GM12878 (cell line): ENCODE results near the gene P2RX7. TPM values are rescaled to one million over a fixed set of nuclear protein-coding genes. Genes with fewer than 3 reads are reported as not detected.
A peak's percentile ranks its signal among the peaks of the same experiment; 100 is the strongest.

Experiments used
- ATAC-seq: fragments of 200-7000 bp; cut with Tn5 transposase; 3 replicates; pipeline ENCODE4 v1.9.1; 2020; ENCODE audit warnings: mild to moderate bottlenecking, moderate library complexity
- BruUV-seq: library from RNA; stranded (reverse); fragments of 400-500 nt; replicated peaks from 2 replicates; lab custom pipeline; 2021; lab: Mats Ljungman, UMichigan
- CTCF ChIA-PET: fragments of 300-600 bp; sonication (Branson Sonifier 250); formaldehyde crosslinking; extraction: SDS; loops from one replicate; lab custom pipeline; 2021; ENCODE audit warnings: inconsistent platforms; lab: Yijun Ruan, JAX
- POLR2A ChIA-PET: fragments of 350-600 bp; formaldehyde crosslinking; extraction: SDS; loops from one replicate; lab custom pipeline; 2021; ENCODE audit warnings: inconsistent platforms; lab: Charles Lee
- RAD21 ChIA-PET: fragments of 300-600 bp; sonication (Branson Sonifier 250); formaldehyde crosslinking; loops from one replicate; lab custom pipeline; 2023; ENCODE audit warnings: antibody characterized with exemption; ENCODE audit not compliant: unreplicated experiment; lab: Charles Lee
- SMC1A ChIA-PET: fragments of 300-600 bp; sonication (Branson Sonifier 250); formaldehyde crosslinking; loops from one replicate; lab custom pipeline; 2023; ENCODE audit not compliant: unreplicated experiment, uncharacterized antibody; lab: Charles Lee
- DNase-seq: peaks from one replicate; pipeline ENCODE4 v3.0.0-alpha.2; 2011; ENCODE audit warnings: low read depth, low spot score
- FAIRE-seq: peaks from 3 replicates; lab custom pipeline; 2011; peaks lifted over from hg19 to GRCh38; lab: Jason Lieb, UNC
- H2AFZ ChIP-seq: 2 replicates; pipeline ENCODE4 v1.6.0; 2011; ENCODE audit warnings: low read depth, low read length, control low read depth; ENCODE audit not compliant: control insufficient read depth
- H3K27ac ChIP-seq: 2 replicates; pipeline ENCODE4 v1.5.1; 2011; ENCODE audit warnings: control low read depth; ENCODE audit not compliant: control insufficient read depth, insufficient read depth
- H3K27me3 ChIP-seq, 2 experiments: replicated peaks in 1 of 2; 2 replicates each; pipeline versions ENCODE4 v1.6.0 to v1.6.1; 2011; ENCODE audit warnings: low read length in 1 of 2; ENCODE audit not compliant: control insufficient read depth in 2 of 2, insufficient read depth in 2 of 2
- H3K36me3 ChIP-seq, 2 experiments: 2 replicates each; pipeline ENCODE4 v1.5.1; 2011; ENCODE audit warnings: low read length in 1 of 2; ENCODE audit not compliant: control insufficient read depth in 2 of 2, insufficient read depth in 2 of 2
- H3K4me1 ChIP-seq: 2 replicates; pipeline ENCODE4 v1.6.1; 2011; ENCODE audit warnings: mild to moderate bottlenecking, low read length, moderate library complexity, mixed read lengths; ENCODE audit not compliant: control insufficient read depth, insufficient read depth
- H3K4me2 ChIP-seq: 2 replicates; pipeline ENCODE4 v1.6.0; 2011; ENCODE audit warnings: control low read depth; ENCODE audit not compliant: control insufficient read depth, insufficient read depth
- H3K4me3 ChIP-seq: fragments of 200-600 bp; sonication (generic); 2 replicates; pipeline ENCODE4 v1.5.1; 2016
- H3K79me2 ChIP-seq: 2 replicates; pipeline ENCODE4 v1.6.0; 2011; ENCODE audit warnings: low read length; ENCODE audit not compliant: control insufficient read depth, insufficient read depth
- H3K9ac ChIP-seq: 2 replicates; pipeline ENCODE4 v1.8.0; 2011; ENCODE audit warnings: low read length, control low read depth, mixed read lengths; ENCODE audit not compliant: control insufficient read depth, insufficient read depth
- H3K9me3 ChIP-seq: replicated peaks from 3 replicates; pipeline ENCODE4 v1.5.1; 2011; ENCODE audit warnings: mild to moderate bottlenecking, low read length; ENCODE audit not compliant: control insufficient read depth, insufficient read depth
- H4K20me1 ChIP-seq: 2 replicates; pipeline ENCODE4 v1.6.0; 2011; ENCODE audit not compliant: control insufficient read depth, insufficient read depth
- CTCF ChIP-seq, 3 experiments: IDR thresholded peaks in 2 of 3; conservative IDR thresholded peaks in 1 of 3; 2 replicates each; pipeline ENCODE4 v1.5.1; 2011; ENCODE audit warnings: low read depth in 3 of 3, low read length in 3 of 3, mild to moderate bottlenecking in 3 of 3, control low read depth in 2 of 3, moderate library complexity in 2 of 3, inconsistent platforms in 1 of 3, mixed read lengths in 1 of 3; ENCODE audit not compliant: control insufficient read depth in 2 of 3, insufficient read depth in 1 of 3; ENCODE audit errors: extremely low read depth in 1 of 3
- FOS ChIP-seq: IDR thresholded peaks from 3 replicates; pipeline ENCODE4 v1.6.1; 2011; ENCODE audit warnings: borderline replicate concordance; ENCODE audit not compliant: insufficient read length; ENCODE audit errors: extremely low read depth
- PAX8 ChIP-seq: fragments of 450-650 bp; IDR thresholded peaks from 2 replicates; pipeline ENCODE4 v1.6.1; 2017; ENCODE audit warnings: mild to moderate bottlenecking, moderate library complexity
- POLR2A ChIP-seq: IDR thresholded peaks from 2 replicates; pipeline ENCODE4 v1.6.1; 2011; ENCODE audit warnings: low read depth, mild to moderate bottlenecking, low read length
- TARDBP ChIP-seq: IDR thresholded peaks from 2 replicates; pipeline ENCODE4 v1.6.1; 2016; ENCODE audit warnings: borderline replicate concordance
- TCF3 ChIP-seq: IDR thresholded peaks from 2 replicates; pipeline ENCODE4 v1.6.1; 2012; ENCODE audit warnings: low read depth, mild to moderate bottlenecking, low read length, borderline replicate concordance; ENCODE audit not compliant: insufficient read depth
- ZNF24 ChIP-seq: fragments of 450-650 bp; IDR thresholded peaks from 2 replicates; pipeline ENCODE4 v1.6.1; 2017; ENCODE audit warnings: antibody characterized with exemption, mild to moderate bottlenecking
- WGBS: methylation state at CpG from one replicate; pipeline ENCODE4 v1.1.6; 2016; ENCODE audit warnings: low lambda C conversion rate; ENCODE audit not compliant: insufficient replicate concordance, insufficient coverage; ENCODE audit errors: missing lambda C conversion rate; 5-methylcytosine and 5-hydroxymethylcytosine counted together
- in situ Hi-C: fragments of 300-500 bp; cut with MboI; formaldehyde crosslinking; loops from 9 replicates; pipeline ENCODE4 v1.14.3; 2018; ENCODE audit warnings: mixed read lengths
- intact Hi-C: fragments of 100-400 bp; cut with micrococcal nuclease; formaldehyde crosslinking; loops from one replicate; pipeline ENCODE4 v1.14.2; 2022; ENCODE audit not compliant: unreplicated experiment
- polyA plus RNA-seq, 11 experiments: library from polyadenylated mRNA; depleted of rRNA in 4 of 11; unstranded in 6 of 11; stranded (reverse) in 5 of 11; fragments of >200 nt; fragmentation: Nextera tagmentation in 4 of 11; fragmentation: Illumina TruSeq in 1 of 11; extraction: Ambion mirVana in 4 of 11; extraction: Trizol in 1 of 11; gene quantifications; 1 replicate in 1 of 11; 2 replicates in 10 of 11; pipeline versions ENCODE4 v1.2.1 to v1.2.3, GENCODE V29; 2011 to 2016; ENCODE audit warnings: inconsistent platforms in 2 of 11, missing spikeins in 2 of 11, low read depth in 1 of 11
- total RNA-seq, 4 experiments: library from RNA; depleted of rRNA in 3 of 4; stranded (reverse); fragments of >200 nt in 3 of 4; fragmentation: Illumina TruSeq in 1 of 4; extraction: Trizol in 1 of 4; gene quantifications; 2 replicates each; pipeline versions ENCODE4 v1.2.1 to v1.2.3, GENCODE V29; 2013 to 2021
- TF ChIP-seq, protein P1 (sequence below): fragments of 450-650 bp; IDR thresholded peaks from 2 replicates; pipeline ENCODE4 v1.6.1; 2018; ENCODE audit warnings: mild to moderate bottlenecking, low read depth, moderate library complexity; ENCODE audit not compliant: partially characterized antibody

The P2RX7 gene
- total and polyA plus RNA-seq, 10 of the 15 experiments (the other 5 are each of a cell fraction or from before 2014, with no cell fraction given): 0.74 to 2.6 (median 1.5) TPM

DNA sequence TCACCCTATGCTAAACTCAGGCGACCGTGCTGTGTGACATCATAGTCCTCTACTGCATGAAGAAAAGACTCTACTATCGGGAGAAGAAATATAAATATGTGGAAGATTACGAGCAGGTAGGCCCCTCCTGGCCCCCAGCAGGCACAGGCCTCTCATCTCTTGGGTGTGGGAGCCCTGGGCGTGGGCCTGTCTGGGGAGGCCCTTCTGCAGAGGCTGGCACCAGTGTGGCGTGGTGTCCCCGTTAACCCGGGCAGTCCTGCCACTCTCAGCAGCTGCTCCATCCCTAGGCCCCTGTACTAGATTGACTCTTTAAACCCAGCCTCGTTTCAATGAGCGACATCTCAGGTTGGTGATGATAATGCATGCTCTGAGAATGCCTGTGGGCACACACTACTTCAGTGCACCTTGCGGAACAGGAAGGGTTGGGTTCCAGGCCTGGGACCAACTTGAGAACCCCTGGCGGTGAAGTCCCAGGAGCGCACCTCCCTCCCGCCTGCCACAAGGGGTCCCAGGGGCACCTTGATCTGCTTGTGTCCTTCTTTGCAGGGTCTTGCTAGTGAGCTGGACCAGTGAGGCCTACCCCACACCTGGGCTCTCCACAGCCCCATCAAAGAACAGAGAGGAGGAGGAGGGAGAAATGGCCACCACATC is 100.4 kb downstream of the P2RX7 start:
- Histone ChIP-seq H4K20me1 (no peaks in the 10 kb centered on the region), H3K4me3 (no peak overlapping the region), H3K9ac (no peak overlapping the region), H3K27ac (no peak overlapping the region), H3K9me3 (no peaks in the 10 kb centered on the region), H3K79me2 (no peaks in the 10 kb centered on the region), H3K4me1 (no peaks in the 10 kb centered on the region), H3K4me2 (no peak overlapping the region)
- FAIRE-seq: no peak
- intact Hi-C loops (no loop called here), in situ Hi-C loops (no loop called here)
- CTCF ChIA-PET: no interaction called here
- BruUV-seq: no TSS peak
- 95% methylated on average over 14 of the region's 14 CpGs for WGBS
- SMC1A ChIA-PET: no interaction called here
- RAD21 ChIA-PET: interaction anchor here (1.0 kb wide), 1 partner anchor 173 kb away, joined by 3 read pairs; no protein-coding TSS in a partner anchor
- POLR2A ChIA-PET: no interaction called here
- no peak for DNase-seq
- no peak for ATAC-seq
- no peak for TF ChIP-seq TARDBP
- TF ChIP-seq CTCF (IDR thresholded peaks at IDR 0.05 in 2 of 3, conservative IDR thresholded peaks at IDR 0.05 in 1 of 3; ENCODE audit: control insufficient read depth in 2 of 3, extremely low read depth in 1 of 3, insufficient read depth in 1 of 3, low read depth in 3 of 3, low read length in 3 of 3): peak in 1 of 3 experiments; percentile 6; a peak in 1 of 6 replicates
- peak; percentile 26 for TF ChIP-seq POLR2A
- no peak for TF ChIP-seq ZNF24
- TF ChIP-seq, all 136 proteins: peak for 2
- H3K36me3 ChIP-seq: peaks cover 2 to 3% of the 10 kb centered on the region in 2 experiments; a peak in 3 of 4 replicates
- H3K27me3 ChIP-seq: no peaks in the 10 kb centered on the region
- H2AFZ ChIP-seq: no peak overlapping the region

- no peak for FAIRE-seq
- Histone ChIP-seq H3K27me3 (no peaks in the 10 kb centered on the region), H2AFZ (no peak overlapping the region), H3K27ac (no peak overlapping the region), H3K36me3 (peaks cover 3% of the 10 kb centered on the region in 2 experiments; a peak in 3 of 4 replicates), H3K4me3 (no peak overlapping the region), H3K79me2 (no peaks in the 10 kb centered on the region), H3K4me2 (no peak overlapping the region), H3K9ac (no peak overlapping the region), H3K4me1 (no peaks in the 10 kb centered on the region), H4K20me1 (no peaks in the 10 kb centered on the region), H3K9me3 (no peaks in the 10 kb centered on the region)
- in situ Hi-C loops (no loop called here), intact Hi-C loops (no loop called here)
- ChIA-PET CTCF (no interaction called here), SMC1A (interaction anchor here (1.4 to 2.4 kb wide), 2 partner anchors 25 to 174 kb away, joined by 5 to 7 read pairs; no protein-coding TSS in a partner anchor), RAD21 (interaction anchor here (1.0 kb wide), 1 partner anchor 173 kb away, joined by 3 read pairs; no protein-coding TSS in a partner anchor), POLR2A (no interaction called here)
- 94% methylated on average over 11 of the region's 11 CpGs for WGBS
- DNase-seq: no peak
- BruUV-seq: no TSS peak
- ATAC-seq: no peak
- TF ChIP-seq FOS (no peak), TCF3 (no peak), PAX8 (no peak)
- TF ChIP-seq, protein P1, sequence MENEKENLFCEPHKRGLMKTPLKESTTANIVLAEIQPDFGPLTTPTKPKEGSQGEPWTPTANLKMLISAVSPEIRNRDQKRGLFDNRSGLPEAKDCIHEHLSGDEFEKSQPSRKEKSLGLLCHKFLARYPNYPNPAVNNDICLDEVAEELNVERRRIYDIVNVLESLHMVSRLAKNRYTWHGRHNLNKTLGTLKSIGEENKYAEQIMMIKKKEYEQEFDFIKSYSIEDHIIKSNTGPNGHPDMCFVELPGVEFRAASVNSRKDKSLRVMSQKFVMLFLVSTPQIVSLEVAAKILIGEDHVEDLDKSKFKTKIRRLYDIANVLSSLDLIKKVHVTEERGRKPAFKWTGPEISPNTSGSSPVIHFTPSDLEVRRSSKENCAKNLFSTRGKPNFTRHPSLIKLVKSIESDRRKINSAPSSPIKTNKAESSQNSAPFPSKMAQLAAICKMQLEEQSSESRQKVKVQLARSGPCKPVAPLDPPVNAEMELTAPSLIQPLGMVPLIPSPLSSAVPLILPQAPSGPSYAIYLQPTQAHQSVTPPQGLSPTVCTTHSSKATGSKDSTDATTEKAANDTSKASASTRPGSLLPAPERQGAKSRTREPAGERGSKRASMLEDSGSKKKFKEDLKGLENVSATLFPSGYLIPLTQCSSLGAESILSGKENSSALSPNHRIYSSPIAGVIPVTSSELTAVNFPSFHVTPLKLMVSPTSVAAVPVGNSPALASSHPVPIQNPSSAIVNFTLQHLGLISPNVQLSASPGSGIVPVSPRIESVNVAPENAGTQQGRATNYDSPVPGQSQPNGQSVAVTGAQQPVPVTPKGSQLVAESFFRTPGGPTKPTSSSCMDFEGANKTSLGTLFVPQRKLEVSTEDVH: no peak
Observed at GRCh38 chr12:121233628-121234020, 100.9 kb downstream of the P2RX7 start.
